Liver (tissue), 5 donors: Measurements from ENCODE around the gene SLC25A48. TPM values are rescaled to one million over a fixed set of nuclear protein-coding genes. Genes with fewer than 3 reads are reported as not detected.

ENCODE experiments used
- polyA plus RNA-seq, 2 donors: library from polyadenylated mRNA; stranded (reverse) in 1 of 2; unstranded in 1 of 2; fragments of 200-250 nt in 1 of 2; fragments of >200 nt in 1 of 2; fragmentation: Nextera tagmentation in 1 of 2; extraction: Ambion mirVana in 1 of 2; gene quantifications; one replicate each; pipeline versions ENCODE4 v1.2.1 to v1.2.3, GENCODE V29; 2013 to 2015
- small RNA-seq: library from RNA; depleted of rRNA; stranded (forward); fragments of <200 nt; gene quantifications from one replicate; pipeline ENCODE3, GENCODE V24; 2014
- total RNA-seq, 2 donors: library from RNA; depleted of rRNA; stranded (reverse); fragments of >200 nt; gene quantifications; one replicate each; pipeline ENCODE4 v1.2.3, GENCODE V29; 2014
- donor health status: healthy.
- donor health status: healthy.
- donor health status: healthy.

Gene SLC25A48
- total and polyA plus RNA-seq, 4 donors = 0.24 to 1.1 (median 0.72) TPM

Small RNAs within 50 kb of the gene (small RNA-seq; reads per million reads assigned to genes)
- gene MIR5692C1 = not detected

Other genes with a start within 250 kb of the SLC25A48 start
- gene IL9, start 61.2 kb downstream of the SLC25A48 start, total RNA-seq = not detected
- not detected for gene IL9, start 61.2 kb downstream of the SLC25A48 start, polyA plus RNA-seq
- 10 to 100 TPM; 72.0 to 93.8 TPM for gene LECT2, start 120.3 kb downstream of the SLC25A48 start, total RNA-seq
- 10 to 100 TPM; 27.4 to 90.2 TPM for gene LECT2, start 120.3 kb downstream of the SLC25A48 start, polyA plus RNA-seq
- 100 to 1,000 TPM in 1 of 2 donors, 10 to 100 TPM in 1; 45.2 to 144 TPM for gene TGFBI, start 194.3 kb downstream of the SLC25A48 start, total RNA-seq
- 10 to 100 TPM; 33.7 to 43.0 TPM for gene TGFBI, start 194.3 kb downstream of the SLC25A48 start, polyA plus RNA-seq